Prostate gland (tissue), 2 donors: ENCODE data around the gene DNAJC30.

ENCODE experiments used
- CTCF ChIP-seq, 4 experiments: fragments of 200-600 bp in 2 of 4; fragments of 450-650 bp in 2 of 4; sonication (generic) in 2 of 4; IDR thresholded peaks; 1 replicate in 3 of 4; 2 replicates in 1 of 4; pipeline ENCODE4 v1.5.1; 2016 to 2019; ENCODE audit warnings: antibody characterized with exemption in 4 of 4, mild to moderate bottlenecking in 2 of 4, moderate library complexity in 2 of 4
- POLR2A ChIP-seq: fragments of 450-650 bp; IDR thresholded peaks from one replicate; pipeline ENCODE4 v1.6.1; 2016; ENCODE audit warnings: antibody characterized with exemption, mild to moderate bottlenecking

- TF ChIP-seq POLR2A (no peak), CTCF (IDR thresholded peaks at IDR 0.05) (no peak)
Measured at GRCh38 chr7:73650524-73650923, 32.7 kb downstream of the DNAJC30 start.
